SK-N-MC (cell line): ENCODE results near the gene SPTLC1.

Experiments used
- EZH2 ChIP-seq: fragments of 200-600 bp; sonication (generic); IDR thresholded peaks from one replicate; pipeline ENCODE4 v1.6.1; 2017; ENCODE audit warnings: antibody characterized with exemption
- FOXP2 ChIP-seq: optimal IDR thresholded peaks from 2 replicates; pipeline ENCODE3; 2011; ENCODE audit warnings: mild to moderate bottlenecking, moderate library complexity; ENCODE audit not compliant: insufficient read depth; ENCODE audit errors: extremely low read length, control extremely low read depth
- POLR2AphosphoS5 ChIP-seq: IDR thresholded peaks from 2 replicates; pipeline ENCODE4 v1.6.1; 2012; ENCODE audit warnings: mild to moderate bottlenecking, low read depth, low read length, borderline replicate concordance

- TF ChIP-seq POLR2AphosphoS5 (no peak), EZH2 (no peak), FOXP2 (no peak)
These were observed 80.1 kb downstream of the SPTLC1 start for GRCh38 chr9:92035146-92035545.
